HepG2 (cell line): ENCODE results near the gene BMERB1. TPM values are rescaled to one million over a fixed set of nuclear protein-coding genes. Genes with fewer than 3 reads are reported as not detected.
"Not testable (repeated sequence)": the region's sequence is repeated elsewhere in the genome, so short reads cannot be mapped to it uniquely, and the experiment has no call there.

ENCODE experiments used
- ATF7 ChIP-seq, 2 experiments: fragments of 450-650 bp in 1 of 2; sonication (generic) in 1 of 2; formaldehyde crosslinking in 1 of 2; IDR thresholded peaks; 2 replicates each; pipeline versions ENCODE4 v1.4.0 to v1.6.1; 2016 to 2020; ENCODE audit warnings: antibody characterized with exemption in 1 of 2, mild to moderate bottlenecking in 1 of 2, missing genetic modification reagents in 1 of 2
- BHLHE40 ChIP-seq: IDR thresholded peaks from 2 replicates; pipeline ENCODE4 v1.6.1; 2011; ENCODE audit warnings: low read length, improper control_type of control experiment
- CEBPG ChIP-seq: IDR thresholded peaks from 2 replicates; pipeline ENCODE4 v1.6.1; 2016
- HES4 ChIP-seq: sonication (generic); formaldehyde crosslinking; IDR thresholded peaks from 2 replicates; pipeline ENCODE4 v1.9.0; 2021; ENCODE audit warnings: mild to moderate bottlenecking, missing genetic modification reagents, borderline replicate concordance
- HMG20B ChIP-seq: conservative IDR thresholded peaks from 2 replicates; pipeline ENCODE4 v1.6.1; 2016; ENCODE audit warnings: missing genetic modification reagents, missing compliant biosample characterization
- HNRNPL ChIP-seq: fragments of 200-400 bp; formaldehyde crosslinking; IDR thresholded peaks from 2 replicates; pipeline ENCODE4 v1.6.1; 2017; ENCODE audit warnings: mild to moderate bottlenecking, low read depth, low read length
- KAT7 ChIP-seq: IDR thresholded peaks from 2 replicates; pipeline ENCODE4 v1.6.1; 2018; ENCODE audit warnings: borderline replicate concordance, missing compliant biosample characterization
- KLF12 ChIP-seq: sonication (generic); formaldehyde crosslinking; IDR thresholded peaks from 2 replicates; pipeline ENCODE4 v1.4.0; 2020; ENCODE audit warnings: missing genetic modification reagents, borderline replicate concordance
- MED1 ChIP-seq: sonication (generic); formaldehyde crosslinking; IDR thresholded peaks from 2 replicates; pipeline ENCODE4 v1.4.0; 2020; ENCODE audit warnings: missing genetic modification reagents
- NR2F6 ChIP-seq, 2 experiments: IDR thresholded peaks; 2 replicates each; pipeline ENCODE4 v1.6.1; 2016; ENCODE audit warnings: antibody characterized with exemption in 1 of 2, mild to moderate bottlenecking in 1 of 2
- PHF8 ChIP-seq: sonication (generic); formaldehyde crosslinking; IDR thresholded peaks from 2 replicates; pipeline ENCODE4 v1.5.0; 2020; ENCODE audit warnings: missing genetic modification reagents
- SAFB2 ChIP-seq: sonication (generic); formaldehyde crosslinking; IDR thresholded peaks from 2 replicates; pipeline ENCODE4 v1.5.1; 2020; ENCODE audit warnings: missing genetic modification reagents, low read depth, mild to moderate bottlenecking, borderline replicate concordance
- SMAD3 ChIP-seq: sonication (generic); formaldehyde crosslinking; IDR thresholded peaks from 2 replicates; pipeline ENCODE4 v1.4.0; 2020; ENCODE audit warnings: missing genetic modification reagents
- TAF1 ChIP-seq: sonication (generic); formaldehyde crosslinking; IDR thresholded peaks from 2 replicates; pipeline ENCODE4 v1.4.0; 2020; ENCODE audit warnings: missing genetic modification reagents
- ZBTB38 ChIP-seq: sonication (generic); formaldehyde crosslinking; IDR thresholded peaks from 2 replicates; pipeline ENCODE4 v1.5.1; 2020; ENCODE audit warnings: mild to moderate bottlenecking, missing genetic modification reagents
- ZNF619 ChIP-seq: sonication (generic); formaldehyde crosslinking; IDR thresholded peaks from 2 replicates; pipeline ENCODE4 v1.4.0; 2020; ENCODE audit warnings: mild to moderate bottlenecking, missing genetic modification reagents
- ZNF747 ChIP-seq: sonication (generic); formaldehyde crosslinking; IDR thresholded peaks from 2 replicates; pipeline ENCODE4 v1.8.1; 2023; ENCODE audit warnings: missing genetic modification reagents, mild to moderate bottlenecking, borderline replicate concordance
- ZNF782 ChIP-seq: sonication (generic); formaldehyde crosslinking; IDR thresholded peaks from 2 replicates; pipeline ENCODE4 v1.4.0; 2020; ENCODE audit warnings: missing genetic modification reagents, mild to moderate bottlenecking, borderline replicate concordance
- polyA plus RNA-seq, 8 experiments: library from polyadenylated mRNA; depleted of rRNA in 3 of 8; stranded (reverse) in 7 of 8; unstranded in 1 of 8; fragments of >200 nt; fragmentation: Illumina TruSeq in 4 of 8; extraction: Trizol in 4 of 8; gene quantifications; 2 replicates each; pipeline versions ENCODE4 v1.2.1 to v1.2.3, GENCODE V29; 2011 to 2016; ENCODE audit warnings: low read depth in 4 of 8, missing spikeins in 1 of 8, mixed read lengths in 1 of 8; ENCODE audit not compliant: insufficient read depth in 1 of 8
- total RNA-seq, 5 experiments: library from RNA; depleted of rRNA; stranded (reverse); fragments of >200 nt; fragmentation: Illumina TruSeq; extraction: Trizol; gene quantifications; 2 replicates each; pipeline ENCODE4 v1.2.3, GENCODE V29; 2016; ENCODE audit warnings: low read depth in 1 of 5
- TF ChIP-seq, protein P1 (sequence below): sonication (generic); formaldehyde crosslinking; IDR thresholded peaks from 2 replicates; pipeline ENCODE4 v1.4.0; 2020; ENCODE audit warnings: missing genetic modification reagents
- TF ChIP-seq, protein P2 (sequence below), 2 experiments: IDR thresholded peaks; 2 replicates each; pipeline ENCODE4 v1.6.1; 2011 to 2012; ENCODE audit warnings: low read length in 2 of 2, borderline replicate concordance in 1 of 2, low read depth in 1 of 2, mild to moderate bottlenecking in 1 of 2, moderate library complexity in 1 of 2
- TF ChIP-seq, protein P3 (sequence below): sonication (generic); formaldehyde crosslinking; IDR thresholded peaks from 2 replicates; pipeline ENCODE4 v1.8.0; 2022; ENCODE audit warnings: mild to moderate bottlenecking, missing genetic modification reagents; ENCODE audit not compliant: insufficient replicate concordance

The BMERB1 gene
- total and polyA plus RNA-seq, 2 of the 13 experiments (the other 11 are each of a cell fraction or from before 2014, with no cell fraction given) = 1.4 TPM

DNA sequence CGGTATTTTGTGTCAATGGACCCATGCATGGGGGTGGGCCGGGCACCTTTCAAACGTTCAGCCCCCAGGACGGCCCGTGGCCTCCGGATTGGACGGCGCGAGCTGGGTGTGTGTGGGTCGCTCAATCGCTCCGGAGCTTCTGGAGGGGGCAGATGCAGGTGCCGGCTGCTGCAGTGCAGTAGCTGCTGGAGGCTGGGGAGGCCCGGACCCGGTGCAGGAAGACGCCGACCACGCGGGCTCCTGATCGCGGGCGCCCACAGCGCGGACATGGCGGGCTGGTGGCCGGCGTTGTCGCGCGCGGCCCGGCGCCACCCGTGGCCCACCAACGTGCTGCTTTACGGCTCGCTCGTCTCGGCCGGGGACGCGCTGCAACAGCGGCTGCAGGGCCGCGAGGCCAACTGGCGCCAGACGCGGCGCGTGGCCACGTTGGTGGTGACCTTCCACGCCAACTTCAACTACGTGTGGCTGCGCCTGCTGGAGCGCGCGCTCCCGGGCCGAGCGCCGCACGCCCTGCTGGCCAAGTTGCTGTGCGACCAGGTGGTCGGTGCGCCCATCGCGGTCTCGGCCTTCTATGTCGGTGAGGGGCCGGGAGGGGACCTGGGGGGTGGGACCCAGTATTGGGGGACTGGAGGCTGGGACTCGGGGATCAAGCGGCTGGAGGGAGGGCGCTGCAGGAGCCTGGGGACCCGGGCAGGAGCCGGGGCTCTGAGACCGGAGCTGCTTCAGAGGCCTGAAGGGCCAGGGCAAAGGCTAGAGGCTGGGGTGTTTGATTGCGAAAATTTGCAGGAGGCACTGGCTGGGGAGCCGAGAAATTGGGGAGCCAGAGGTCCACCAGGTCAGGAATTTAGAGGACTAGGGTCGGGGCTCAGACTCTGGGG is 38.5 kb upstream of the BMERB1 start, which contains the start of gene MPV17L (continued):
- peak; percentile 97 for TF ChIP-seq HES4 (CRISPR knock-in tag)
- TF ChIP-seq CEBPG (CRISPR knock-in tag) = 0 out of 2 replicates have a peak, but pooled peaks have one; percentile 17
- TF ChIP-seq, protein P1, sequence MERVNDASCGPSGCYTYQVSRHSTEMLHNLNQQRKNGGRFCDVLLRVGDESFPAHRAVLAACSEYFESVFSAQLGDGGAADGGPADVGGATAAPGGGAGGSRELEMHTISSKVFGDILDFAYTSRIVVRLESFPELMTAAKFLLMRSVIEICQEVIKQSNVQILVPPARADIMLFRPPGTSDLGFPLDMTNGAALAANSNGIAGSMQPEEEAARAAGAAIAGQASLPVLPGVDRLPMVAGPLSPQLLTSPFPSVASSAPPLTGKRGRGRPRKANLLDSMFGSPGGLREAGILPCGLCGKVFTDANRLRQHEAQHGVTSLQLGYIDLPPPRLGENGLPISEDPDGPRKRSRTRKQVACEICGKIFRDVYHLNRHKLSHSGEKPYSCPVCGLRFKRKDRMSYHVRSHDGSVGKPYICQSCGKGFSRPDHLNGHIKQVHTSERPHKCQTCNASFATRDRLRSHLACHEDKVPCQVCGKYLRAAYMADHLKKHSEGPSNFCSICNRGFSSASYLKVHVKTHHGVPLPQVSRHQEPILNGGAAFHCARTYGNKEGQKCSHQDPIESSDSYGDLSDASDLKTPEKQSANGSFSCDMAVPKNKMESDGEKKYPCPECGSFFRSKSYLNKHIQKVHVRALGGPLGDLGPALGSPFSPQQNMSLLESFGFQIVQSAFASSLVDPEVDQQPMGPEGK (CRISPR knock-in tag) = peak; percentile 92
- peak; percentile 29; the same call in 1 of the 2 replicates for TF ChIP-seq HMG20B
- peak; percentile 72 for TF ChIP-seq MED1
- peak; percentile 92 for TF ChIP-seq ZBTB38 (CRISPR knock-in tag)
- TF ChIP-seq ZNF782 (CRISPR knock-in tag) = peak; percentile 86
- TF ChIP-seq, protein P2, sequence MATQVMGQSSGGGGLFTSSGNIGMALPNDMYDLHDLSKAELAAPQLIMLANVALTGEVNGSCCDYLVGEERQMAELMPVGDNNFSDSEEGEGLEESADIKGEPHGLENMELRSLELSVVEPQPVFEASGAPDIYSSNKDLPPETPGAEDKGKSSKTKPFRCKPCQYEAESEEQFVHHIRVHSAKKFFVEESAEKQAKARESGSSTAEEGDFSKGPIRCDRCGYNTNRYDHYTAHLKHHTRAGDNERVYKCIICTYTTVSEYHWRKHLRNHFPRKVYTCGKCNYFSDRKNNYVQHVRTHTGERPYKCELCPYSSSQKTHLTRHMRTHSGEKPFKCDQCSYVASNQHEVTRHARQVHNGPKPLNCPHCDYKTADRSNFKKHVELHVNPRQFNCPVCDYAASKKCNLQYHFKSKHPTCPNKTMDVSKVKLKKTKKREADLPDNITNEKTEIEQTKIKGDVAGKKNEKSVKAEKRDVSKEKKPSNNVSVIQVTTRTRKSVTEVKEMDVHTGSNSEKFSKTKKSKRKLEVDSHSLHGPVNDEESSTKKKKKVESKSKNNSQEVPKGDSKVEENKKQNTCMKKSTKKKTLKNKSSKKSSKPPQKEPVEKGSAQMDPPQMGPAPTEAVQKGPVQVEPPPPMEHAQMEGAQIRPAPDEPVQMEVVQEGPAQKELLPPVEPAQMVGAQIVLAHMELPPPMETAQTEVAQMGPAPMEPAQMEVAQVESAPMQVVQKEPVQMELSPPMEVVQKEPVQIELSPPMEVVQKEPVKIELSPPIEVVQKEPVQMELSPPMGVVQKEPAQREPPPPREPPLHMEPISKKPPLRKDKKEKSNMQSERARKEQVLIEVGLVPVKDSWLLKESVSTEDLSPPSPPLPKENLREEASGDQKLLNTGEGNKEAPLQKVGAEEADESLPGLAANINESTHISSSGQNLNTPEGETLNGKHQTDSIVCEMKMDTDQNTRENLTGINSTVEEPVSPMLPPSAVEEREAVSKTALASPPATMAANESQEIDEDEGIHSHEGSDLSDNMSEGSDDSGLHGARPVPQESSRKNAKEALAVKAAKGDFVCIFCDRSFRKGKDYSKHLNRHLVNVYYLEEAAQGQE (IDR thresholded peaks at IDR 0.05; ENCODE audit: borderline replicate concordance in 1 of 2, low read depth in 1 of 2, low read length in 2 of 2) = peak in 1 of 2 experiments; percentile 52; a peak in 1 of 4 replicates
- not testable (repeated sequence) for TF ChIP-seq ATF7, NR2F6 (IDR thresholded peaks at IDR 0.05)
- TF ChIP-seq ATF7 (CRISPR knock-in tag; IDR thresholded peaks at IDR 0.05) = peak; percentile 79; the same call in 1 of the 2 replicates
- TF ChIP-seq NR2F6 (CRISPR knock-in tag; IDR thresholded peaks at IDR 0.05) = 0 out of 2 replicates have a peak, but pooled peaks have one; percentile 3
- 0 out of 2 replicates have a peak, but pooled peaks have one; percentile 28 for TF ChIP-seq KAT7
- peak; percentile 85; the same call in 1 of the 2 replicates for TF ChIP-seq KLF12 (CRISPR knock-in tag)
- peak; percentile 11; the same call in 1 of the 2 replicates for TF ChIP-seq ZNF747 (CRISPR knock-in tag)
- peak; percentile 61; the same call in 1 of the 2 replicates for TF ChIP-seq ZNF619 (CRISPR knock-in tag)
- peak; percentile 91 for TF ChIP-seq TAF1 (CRISPR knock-in tag)
- TF ChIP-seq HNRNPL = 0 out of 2 replicates have a peak, but pooled peaks have one; percentile 57
- peak; percentile 94; the same call in 1 of the 2 replicates for TF ChIP-seq SAFB2 (CRISPR knock-in tag)
- TF ChIP-seq SMAD3 (CRISPR knock-in tag) = 0 out of 2 replicates have a peak, but pooled peaks have one; percentile 35
- TF ChIP-seq BHLHE40 = peak; percentile 41
- TF ChIP-seq PHF8 (CRISPR knock-in tag) = peak; percentile 79
- TF ChIP-seq, protein P3, sequence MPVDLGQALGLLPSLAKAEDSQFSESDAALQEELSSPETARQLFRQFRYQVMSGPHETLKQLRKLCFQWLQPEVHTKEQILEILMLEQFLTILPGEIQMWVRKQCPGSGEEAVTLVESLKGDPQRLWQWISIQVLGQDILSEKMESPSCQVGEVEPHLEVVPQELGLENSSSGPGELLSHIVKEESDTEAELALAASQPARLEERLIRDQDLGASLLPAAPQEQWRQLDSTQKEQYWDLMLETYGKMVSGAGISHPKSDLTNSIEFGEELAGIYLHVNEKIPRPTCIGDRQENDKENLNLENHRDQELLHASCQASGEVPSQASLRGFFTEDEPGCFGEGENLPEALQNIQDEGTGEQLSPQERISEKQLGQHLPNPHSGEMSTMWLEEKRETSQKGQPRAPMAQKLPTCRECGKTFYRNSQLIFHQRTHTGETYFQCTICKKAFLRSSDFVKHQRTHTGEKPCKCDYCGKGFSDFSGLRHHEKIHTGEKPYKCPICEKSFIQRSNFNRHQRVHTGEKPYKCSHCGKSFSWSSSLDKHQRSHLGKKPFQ = peak; percentile 43
